NOMO-1 treated with DMSO at 0.1 percent for 48 hours (cell line): ENCODE data around the gene OR51B4.
"Not testable (repeated sequence)": the region's sequence is repeated elsewhere in the genome, so short reads cannot be mapped to it uniquely, and the experiment has no call there.

Experiments
- DNase-seq: peaks from one replicate; lab custom pipeline; 2025; ENCODE audit not compliant: unreplicated experiment; lab: John Stamatoyannopoulos, UW

OR51B4 gene

DNA sequence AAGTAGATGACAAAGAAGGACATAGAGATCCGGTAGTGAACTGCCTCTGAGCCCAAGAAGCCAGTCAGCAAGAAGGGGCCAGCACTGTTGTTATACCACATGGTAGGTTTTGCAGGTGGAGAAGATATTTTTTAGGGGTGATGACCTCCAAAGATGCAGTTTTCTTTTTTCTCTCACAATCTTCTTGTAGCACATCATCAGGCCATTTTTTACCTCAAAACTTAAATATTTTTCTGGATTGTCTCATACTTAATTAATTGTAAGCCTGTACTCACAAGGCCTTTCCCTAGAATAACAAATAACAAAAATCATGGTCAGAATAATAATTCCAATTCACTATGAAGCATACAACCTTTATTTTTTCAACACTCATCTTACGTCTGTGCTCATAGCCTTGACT lies at the start of gene OR51B4:
Gene OR51B4, minus strand, starts transcription at position 101 of the 400 bp plus-strand sequence. Its CDS starts 0 bp downstream, at position 101.
- no peak for DNase-seq

DNA sequence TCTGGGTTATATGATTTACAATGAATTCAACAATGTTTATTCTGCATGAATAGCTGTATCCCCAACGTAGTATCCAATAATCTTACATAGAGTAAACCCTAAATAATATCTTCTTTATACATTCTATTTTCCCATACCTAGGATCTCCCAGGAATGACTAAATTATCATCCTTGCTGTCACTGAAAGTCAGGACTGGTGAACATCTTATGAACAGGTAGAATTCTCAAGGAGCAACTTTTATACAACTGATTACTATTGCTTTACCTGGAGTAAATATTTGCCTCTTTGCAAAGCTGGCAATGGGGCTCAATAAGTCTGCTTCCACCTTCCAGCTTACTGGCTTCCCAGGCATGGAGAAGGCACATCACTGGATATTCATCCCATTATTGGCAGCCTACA lies 49.5 kb upstream of the OR51B4 start, which contains the start of gene OR51B6:
Gene OR51B6, plus strand, starts transcription at position 301 of the 400 bp plus-strand sequence. Its CDS starts 0 bp downstream, at position 301.
- no peak for DNase-seq

GRCh38 chr11:5349550-5349949 lies 47.8 kb upstream of the OR51B4 start:
- no peak for DNase-seq

GRCh38 chr11:5348551-5349194 lies 46.9 kb upstream of the OR51B4 start:
- no peak for DNase-seq

DNA sequence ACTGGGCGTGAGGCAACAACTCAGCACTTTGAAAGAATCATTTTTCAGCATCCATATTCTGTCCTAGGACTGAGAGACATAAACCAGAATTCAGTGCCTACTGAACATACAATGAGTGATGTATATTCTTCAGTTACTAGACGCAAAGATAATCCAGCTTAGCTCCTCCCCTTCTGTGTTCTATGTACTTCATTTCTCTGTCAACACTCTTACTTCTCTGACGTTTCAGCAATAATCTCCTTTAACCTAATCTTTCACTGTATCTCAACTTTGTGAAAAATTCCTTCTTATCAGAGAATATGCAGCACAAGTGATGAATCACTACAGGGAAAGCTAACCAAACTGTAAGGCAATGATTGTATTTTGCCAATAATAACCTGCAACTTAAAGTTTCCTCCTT lies 44.1 kb upstream of the OR51B4 start:
- DNase-seq, result no peak

DNA sequence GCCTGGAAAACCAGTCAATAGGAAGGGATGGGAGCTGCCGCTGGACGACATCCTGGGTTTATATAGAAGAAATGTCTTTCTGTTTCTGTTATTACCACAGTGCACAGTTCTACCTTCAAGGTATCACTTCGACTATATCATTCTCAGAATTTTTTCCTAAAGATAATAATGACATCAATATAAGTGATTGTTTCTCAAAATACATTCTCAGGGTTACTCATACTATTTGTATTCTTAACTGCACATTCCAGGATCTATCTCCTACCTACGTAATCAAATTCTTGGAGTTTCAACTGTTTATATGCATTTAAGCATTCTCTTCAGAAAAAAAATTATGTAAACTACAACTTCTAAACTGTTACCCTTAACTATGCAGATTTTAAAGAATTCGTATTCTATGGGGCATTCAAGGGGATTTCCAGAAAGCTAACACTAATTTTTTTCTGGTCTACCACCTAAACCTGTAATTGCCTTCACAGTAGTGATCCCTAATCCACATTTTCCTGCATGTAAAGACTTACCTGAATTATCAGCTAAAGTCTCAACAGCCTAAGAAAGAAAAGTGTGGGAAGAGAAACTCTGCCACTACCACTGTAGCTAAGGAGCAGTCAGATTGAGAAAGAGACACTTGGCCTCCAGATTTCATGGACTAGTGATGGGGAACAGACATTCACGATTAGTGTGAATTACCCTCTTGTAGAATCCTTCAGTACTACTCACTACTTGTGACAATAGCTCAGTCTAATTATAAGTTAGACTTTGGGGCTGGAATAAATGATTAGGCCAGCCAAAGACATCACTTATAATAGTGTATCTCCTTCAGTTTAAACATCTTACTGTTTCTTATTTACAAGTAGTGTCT lies 42.0 kb upstream of the OR51B4 start, which contains the start of gene OR51B5:
Gene OR51B5, minus strand, starts transcription at position 51 of the 862 bp plus-strand sequence. Its CDS starts 0 bp downstream, at position 51.
- DNase-seq, result no peak

DNA sequence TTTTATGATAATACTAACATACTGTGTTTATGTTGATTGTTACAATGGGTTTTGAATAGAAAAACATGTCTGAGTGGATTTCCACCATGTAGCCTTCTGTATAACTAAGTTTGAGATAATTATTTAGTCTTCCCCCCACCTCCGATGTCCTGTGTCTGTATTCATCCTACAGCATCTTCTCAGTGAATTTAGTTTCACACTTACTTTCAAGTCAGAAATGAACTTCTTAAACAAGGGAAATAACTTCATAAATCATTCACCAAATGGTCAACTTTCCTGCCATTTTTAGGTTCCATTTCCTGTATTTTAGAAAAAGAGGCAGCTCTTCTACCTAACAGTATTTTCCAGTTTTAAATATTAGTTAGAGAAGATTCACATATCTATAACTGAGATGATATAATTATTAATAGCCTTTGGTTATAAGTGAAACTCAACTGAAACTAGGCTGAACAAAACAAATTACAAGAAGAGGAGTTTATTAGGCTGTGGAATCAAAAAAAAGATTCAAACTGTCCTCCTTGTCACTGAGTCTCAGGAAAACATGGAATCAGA lies 38.1 kb upstream of the OR51B4 start:
- DNase-seq, result no peak

- not testable (repeated sequence) for DNase-seq
Observed at GRCh38 chr11:5337253-5337652, 35.5 kb upstream of the OR51B4 start.

DNA sequence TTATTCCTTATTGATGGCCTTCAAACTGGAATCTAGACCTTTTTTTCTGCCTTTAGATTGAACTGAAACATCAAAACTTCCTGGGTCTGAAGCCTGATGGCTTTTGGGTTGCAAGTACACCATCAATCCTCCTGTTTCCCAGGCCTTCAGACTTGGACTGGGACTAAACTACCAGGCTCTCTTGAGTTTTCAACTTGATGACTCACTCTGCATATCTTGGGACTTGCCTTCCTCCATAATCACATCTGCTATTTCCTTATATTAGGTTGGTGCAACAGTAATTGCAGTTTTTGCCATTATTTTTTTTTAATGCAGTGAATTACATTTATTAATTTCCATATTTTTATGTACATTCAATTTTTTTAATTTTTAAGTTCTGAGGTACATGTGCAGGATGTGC lies 34.6 kb upstream of the OR51B4 start:
- no peak for DNase-seq

DNA sequence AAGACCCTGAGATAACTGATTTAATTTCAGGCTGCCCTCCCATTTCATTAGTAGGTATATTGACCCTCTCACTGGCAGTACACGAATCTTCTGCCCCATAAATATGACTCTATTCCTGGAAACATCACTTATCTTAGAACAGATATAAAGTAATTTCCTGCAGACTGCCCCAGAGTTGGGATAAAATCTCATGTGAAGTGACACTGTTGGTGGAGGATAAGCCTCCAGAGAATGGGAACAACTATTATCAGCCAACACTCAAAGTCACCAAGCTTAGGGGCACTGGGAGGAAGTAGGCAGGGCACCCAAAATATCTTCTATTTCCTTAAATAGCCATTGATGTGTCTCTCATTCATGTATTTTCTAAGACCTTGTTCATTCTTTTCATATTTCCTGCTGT lies 33.4 kb upstream of the OR51B4 start:
- no peak for DNase-seq

- no peak for DNase-seq
Observed at GRCh38 chr11:5324197-5324596, 22.5 kb upstream of the OR51B4 start, which contains the start of gene OR51B2. Gene OR51B2, minus strand, starts transcription at chr11:5324297. Its CDS starts 0 bp downstream, at chr11:5324297.

GRCh38 chr11:5317292-5317691 lies 15.5 kb upstream of the OR51B4 start:
- no peak for DNase-seq

DNA sequence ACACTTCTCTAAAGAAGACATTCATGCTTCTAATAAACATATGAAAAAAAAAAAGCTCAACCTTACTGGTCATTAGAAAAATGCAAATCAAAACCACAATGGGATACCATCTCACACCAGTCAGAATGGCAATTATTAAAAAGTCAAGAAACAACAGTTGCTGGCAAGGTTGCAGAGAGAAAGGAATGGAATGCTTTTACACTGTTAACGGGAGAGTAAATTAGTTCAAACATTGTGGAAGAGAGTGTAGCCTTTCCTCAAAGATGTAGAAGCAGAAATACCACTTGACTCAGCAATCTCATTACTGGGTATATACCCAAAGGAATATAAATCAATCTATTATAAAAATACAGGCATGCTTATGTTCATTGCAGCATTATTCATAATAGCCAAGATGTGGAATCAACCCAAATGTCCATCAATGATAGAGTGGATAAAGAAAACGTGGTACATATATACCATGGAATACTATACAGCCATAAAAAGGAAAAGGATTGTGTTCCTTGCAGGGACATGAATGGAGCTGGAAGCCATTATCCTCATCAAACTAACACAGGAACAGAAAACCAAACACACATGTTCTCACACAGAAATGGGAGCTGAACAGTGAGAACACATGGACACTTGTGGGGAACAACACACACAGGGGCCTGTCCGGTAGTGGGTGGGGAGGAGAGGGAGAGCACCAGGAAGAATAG lies 11.7 kb upstream of the OR51B4 start:
- not testable (repeated sequence) for DNase-seq

DNA sequence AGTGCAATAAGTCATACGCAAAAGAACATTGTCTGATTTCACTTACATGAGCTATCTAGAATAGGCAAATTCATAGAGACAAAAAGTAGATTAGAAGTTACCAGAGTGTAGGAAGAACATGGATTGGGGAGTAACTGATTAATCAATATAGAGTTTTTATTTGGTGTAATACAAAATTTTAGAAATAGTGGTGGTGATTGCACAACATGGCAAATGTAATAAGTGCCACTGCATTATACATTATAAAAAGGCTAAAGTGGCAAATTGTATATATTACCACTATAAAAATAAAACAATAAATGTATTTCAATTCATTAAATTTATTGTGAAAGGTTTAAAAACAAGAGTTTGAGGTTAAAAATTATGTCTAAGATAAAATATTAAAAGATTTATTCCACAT lies 8.7 kb upstream of the OR51B4 start:
- no peak for DNase-seq

- no peak for DNase-seq
Observed at GRCh38 chr11:5307256-5308019, 5.7 kb upstream of the OR51B4 start.

DNA sequence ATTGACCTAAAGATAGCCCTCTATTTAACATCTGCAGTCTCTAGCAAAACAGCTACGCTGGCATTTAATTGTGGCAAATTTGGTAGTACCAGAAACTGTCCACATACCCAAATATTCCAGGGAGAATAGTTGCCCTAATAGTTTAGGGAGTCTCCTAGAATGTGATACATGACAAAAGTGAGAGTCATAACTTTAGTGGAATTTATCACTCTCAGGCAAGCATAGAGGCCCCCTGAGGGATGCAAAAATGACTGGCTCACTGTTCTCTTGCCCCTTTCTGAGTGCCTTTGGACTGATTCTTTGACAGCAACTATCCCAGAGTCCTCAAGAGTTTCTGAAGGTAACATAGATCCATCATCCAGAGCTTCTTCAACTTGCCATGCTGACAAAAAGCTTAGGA lies 2.3 kb upstream of the OR51B4 start:
- no peak for DNase-seq

- no peak for DNase-seq
Observed at GRCh38 chr11:5303626-5304025, 1.9 kb upstream of the OR51B4 start.

DNA sequence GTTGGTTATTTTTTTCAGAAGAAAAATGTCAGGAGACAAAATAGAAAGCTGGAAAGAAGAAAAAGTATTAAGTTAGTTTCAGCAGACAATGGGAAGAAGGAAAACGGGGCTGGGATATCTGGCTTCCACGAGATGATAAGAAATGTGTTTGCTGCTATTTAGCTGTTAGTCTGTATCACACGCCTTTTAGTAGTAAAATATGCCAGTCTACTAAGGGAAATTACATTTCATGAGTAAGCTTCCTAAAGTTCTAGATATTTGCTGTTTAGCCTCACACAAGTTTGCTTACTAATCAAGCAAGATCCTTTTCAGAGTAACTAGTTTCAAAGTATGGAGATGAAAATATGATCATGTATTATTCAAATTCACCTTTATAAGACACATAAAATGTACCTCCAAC lies 1.5 kb downstream of the OR51B4 start:
- DNase-seq, result no peak

- no peak for DNase-seq
Observed at GRCh38 chr11:5298451-5298850, 3.3 kb downstream of the OR51B4 start.

DNA sequence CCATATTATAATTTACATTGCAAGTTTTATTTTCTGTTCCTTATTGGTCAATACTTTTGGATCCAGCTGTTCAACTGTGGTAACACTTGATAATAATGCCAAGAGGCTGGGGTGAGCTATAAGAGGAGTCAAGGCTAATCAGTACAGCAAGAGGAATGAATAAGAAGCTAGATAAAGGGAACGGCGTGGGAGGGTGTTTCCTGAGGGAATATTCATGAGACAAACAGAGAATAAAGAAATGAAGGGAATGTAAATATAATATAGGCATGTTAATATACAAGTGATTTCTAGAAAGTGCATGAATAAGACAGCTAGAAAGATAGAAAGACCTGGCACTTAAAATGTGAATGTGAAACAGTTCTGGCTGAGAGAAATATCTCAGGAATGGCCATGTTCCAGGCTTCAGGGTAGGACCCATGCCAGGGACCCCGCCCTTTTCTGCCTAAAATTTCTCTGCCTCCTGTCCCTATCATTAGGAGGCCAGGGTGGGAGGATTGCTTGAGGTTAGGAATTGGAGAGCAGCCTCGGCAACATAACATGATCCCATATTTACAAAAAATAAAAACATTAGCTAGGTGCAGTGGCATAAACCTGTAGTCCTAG lies 3.9 kb downstream of the OR51B4 start:
- no peak for DNase-seq
